Activated CD8-positive, alpha-beta T cell treated with anti-CD3 and anti-CD28 coated beads for 36 hours (primary cell): Measurements from ENCODE around the gene FANCD2. TPM values are rescaled to one million over a fixed set of nuclear protein-coding genes. Genes with fewer than 3 reads are reported as not detected.

Source experiments
- ATAC-seq: fragments of 200-7000 bp; cut with Tn5 transposase; one replicate; pipeline ENCODE4 v1.10.0; 2021; ENCODE audit warnings: mild to moderate bottlenecking, moderate library complexity
- CTCF ChIA-PET: fragments of 350-600 bp; sonication (Branson Sonifier 250); formaldehyde crosslinking; loops from one replicate; lab custom pipeline; 2021; ENCODE audit warnings: antibody characterized with exemption; lab: Charles Lee
- POLR2A ChIA-PET: fragments of 350-600 bp; sonication (Branson Sonifier 250); formaldehyde crosslinking; loops from one replicate; lab custom pipeline; 2021; ENCODE audit warnings: antibody characterized with exemption; lab: Charles Lee
- DNase-seq: peaks from one replicate; pipeline ENCODE4 v3.0.0-alpha.2; 2020
- H3K27ac Mint-ChIP-seq: one replicate; pipeline ENCODE4 v1.8.0; 2021; ENCODE audit warnings: mild to moderate bottlenecking, mixed read lengths
- H3K27me3 Mint-ChIP-seq: one replicate; pipeline ENCODE4 v1.8.0; 2021; ENCODE audit warnings: mixed read lengths
- H3K36me3 Mint-ChIP-seq: one replicate; pipeline ENCODE4 v1.8.0; 2021; ENCODE audit warnings: low read depth, mixed read lengths
- H3K4me1 Mint-ChIP-seq: one replicate; pipeline ENCODE4 v1.8.0; 2021; ENCODE audit warnings: low read depth, mixed read lengths
- H3K4me3 Mint-ChIP-seq: one replicate; pipeline ENCODE4 v1.8.0; 2021; ENCODE audit warnings: mild to moderate bottlenecking, moderate library complexity, mixed read lengths
- H3K9me3 Mint-ChIP-seq: one replicate; pipeline ENCODE4 v1.8.0; 2021; ENCODE audit warnings: mixed read lengths
- CTCF ChIP-seq: fragments of 200-600 bp; IDR thresholded peaks from one replicate; pipeline ENCODE4 v1.8.0; 2022; ENCODE audit warnings: antibody characterized with exemption, mild to moderate bottlenecking
- intact Hi-C: fragments of 100-400 bp; cut with micrococcal nuclease; formaldehyde crosslinking; loops from one replicate; pipeline ENCODE4 v1.10.0; 2022
- total RNA-seq, 2 experiments: library from RNA; stranded (reverse); gene quantifications; one replicate each; pipeline ENCODE4 v1.2.3, GENCODE V29; 2021

Gene FANCD2
- total RNA-seq, 2 experiments from 2014 or later: 90.3 to 97.9 TPM

GRCh38 chr3:9986230-9986725 lies 40.0 kb upstream of the FANCD2 start:
- Mint-ChIP-seq H3K4me1 (peaks cover 34% of the 10 kb centered on the region), H3K27ac (peak overlapping the region; percentile 95), H3K9me3 (no peaks in the 10 kb centered on the region), H3K27me3 (no peaks in the 10 kb centered on the region), H3K36me3 (peaks cover 19% of the 10 kb centered on the region), H3K4me3 (peak overlapping the region; percentile 97)
- intact Hi-C loops: loop anchor here (10.0 kb wide), 1 partner anchor 259 kb away; the partner anchor contains the start of gene TATDN2
- ChIA-PET POLR2A (interaction anchor here (0.6 to 2.5 kb wide), 17 partner anchors 9 to 334 kb away, joined by 3 to 13 read pairs (median 3); partner anchors contain the start of gene CRELD1), CTCF (interaction anchor here (1.0 to 1.3 kb wide), 2 partner anchors 37 to 54 kb away, joined by 4 to 6 read pairs; no protein-coding TSS in a partner anchor)
- ATAC-seq (peak; percentile 56), DNase-seq (no peak)
- no peak for TF ChIP-seq CTCF

- intact Hi-C loops: no loop called here
- Mint-ChIP-seq H3K4me1 (peaks cover 6% of the 10 kb centered on the region), H3K27ac (no peak overlapping the region), H3K9me3 (no peaks in the 10 kb centered on the region), H3K4me3 (no peak overlapping the region), H3K36me3 (peaks cover 40% of the 10 kb centered on the region), H3K27me3 (no peaks in the 10 kb centered on the region)
- ChIA-PET POLR2A (interaction anchor here (0.7 to 2.3 kb wide), 2 partner anchors 11 to 265 kb away, joined by 3 to 9 read pairs; no protein-coding TSS in a partner anchor), CTCF (interaction anchor here (0.7 to 1.2 kb wide), 3 partner anchors 13 to 159 kb away, joined by 4 to 5 read pairs (median 4); no protein-coding TSS in a partner anchor)
- TF ChIP-seq CTCF: no peak
- ATAC-seq (no peak), DNase-seq (no peak)
Observed at GRCh38 chr3:9994086-9994844, 32.0 kb upstream of the FANCD2 start.

GRCh38 chr3:10000686-10001085 lies 25.6 kb upstream of the FANCD2 start:
- H3K27ac Mint-ChIP-seq: no peak overlapping the region
- CTCF ChIA-PET: interaction anchor here (1.1 kb wide), 1 partner anchor 18 kb away, joined by 4 read pairs; no protein-coding TSS in a partner anchor
- POLR2A ChIA-PET: interaction anchor here (1.2 to 1.4 kb wide), 2 partner anchors 18 to 35 kb away, joined by 3 read pairs; no protein-coding TSS in a partner anchor

GRCh38 chr3:10002951-10003350 lies 23.3 kb upstream of the FANCD2 start:
- ChIA-PET POLR2A (no interaction called here), CTCF (no interaction called here)
- Mint-ChIP-seq H3K36me3 (peaks cover 31% of the 10 kb centered on the region), H3K27me3 (no peaks in the 10 kb centered on the region), H3K4me3 (no peak overlapping the region), H3K27ac (no peak overlapping the region), H3K9me3 (no peaks in the 10 kb centered on the region), H3K4me1 (no peaks in the 10 kb centered on the region)
- ATAC-seq (no peak), DNase-seq (no peak)
- intact Hi-C loops: no loop called here
- no peak for TF ChIP-seq CTCF

More at GRCh38 chr3:10000686-10001085, 25.6 kb upstream of the FANCD2 start:
- H3K9me3 Mint-ChIP-seq: no peaks in the 10 kb centered on the region
- H3K27me3 Mint-ChIP-seq: no peaks in the 10 kb centered on the region
- DNase-seq (no peak), ATAC-seq (no peak)
- no peak for TF ChIP-seq CTCF
- no peak overlapping the region for H3K4me3 Mint-ChIP-seq
- H3K4me1 Mint-ChIP-seq: no peaks in the 10 kb centered on the region
- intact Hi-C loops: no loop called here
- H3K36me3 Mint-ChIP-seq: peaks cover 43% of the 10 kb centered on the region
